OCI-LY7 (cell line): ENCODE measurements around the gene STXBP1.

Experiments
- CTCF ChIP-seq: fragments of 200-600 bp; sonication (generic); conservative IDR thresholded peaks from 2 replicates; pipeline ENCODE4 v1.5.1; 2014; ENCODE audit warnings: mild to moderate bottlenecking, antibody characterized with exemption, low read length, moderate library complexity, mixed read lengths
- EZH2phosphoT487 ChIP-seq: fragments of 200-600 bp; sonication (generic); IDR thresholded peaks from 2 replicates; pipeline ENCODE4 v1.6.1; 2018; ENCODE audit warnings: low read depth, borderline replicate concordance, mild to moderate bottlenecking, mixed run types, antibody characterized with exemption, low read length, moderate library complexity, mixed read lengths

DNA sequence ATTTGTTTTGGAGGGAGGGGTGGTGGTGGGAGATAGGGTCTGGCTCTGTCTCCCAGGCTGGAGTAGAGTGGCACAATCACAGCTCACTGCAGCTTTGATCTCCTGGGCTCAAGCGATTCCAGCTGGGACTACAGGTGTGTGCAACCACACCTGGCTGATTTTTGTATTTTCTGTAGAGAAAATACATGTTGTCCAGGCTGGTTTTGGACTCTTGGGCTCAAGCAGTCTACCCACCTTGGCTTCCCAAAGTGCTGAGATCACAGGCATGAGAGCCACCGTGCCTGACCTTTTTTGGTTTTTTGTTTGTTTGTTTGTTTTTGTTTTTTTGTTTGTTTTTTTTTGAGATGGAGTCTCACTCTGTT, 15.4 kb downstream of the STXBP1 start:
- TF ChIP-seq CTCF (no peak), EZH2phosphoT487 (no peak)
